GM12801 (cell line): ENCODE results near the gene NCKAP5.

Experiments used
- CTCF ChIP-seq: IDR thresholded peaks from one replicate; pipeline ENCODE4 v1.5.1; 2011; ENCODE audit warnings: control low read depth; ENCODE audit not compliant: insufficient read length; ENCODE audit errors: extremely low read depth

Gene NCKAP5

GRCh38 chr2:133229974-133230373 is 338.3 kb downstream of the NCKAP5 start:
- TF ChIP-seq CTCF, result no peak

- no peak for TF ChIP-seq CTCF
Measured at GRCh38 chr2:133223226-133223625, 345.0 kb downstream of the NCKAP5 start.

- no peak for TF ChIP-seq CTCF
Measured at GRCh38 chr2:133221398-133221797, 346.9 kb downstream of the NCKAP5 start.

GRCh38 chr2:133218204-133218603 is 350.1 kb downstream of the NCKAP5 start:
- no peak for TF ChIP-seq CTCF

GRCh38 chr2:133215477-133215876 is 352.8 kb downstream of the NCKAP5 start:
- no peak for TF ChIP-seq CTCF

- no peak for TF ChIP-seq CTCF
Measured at GRCh38 chr2:133213651-133214050, 354.6 kb downstream of the NCKAP5 start.

- no peak for TF ChIP-seq CTCF
Measured at GRCh38 chr2:133209325-133209724, 358.9 kb downstream of the NCKAP5 start.

GRCh38 chr2:133204421-133204820 is 363.8 kb downstream of the NCKAP5 start:
- no peak for TF ChIP-seq CTCF
